Daoy (cell line): ENCODE results near the gene ESR1. TPM values are rescaled to one million over a fixed set of nuclear protein-coding genes. Genes with fewer than 3 reads are reported as not detected.
"Not testable (repeated sequence)": the region's sequence is repeated elsewhere in the genome, so short reads cannot be mapped to it uniquely, and the experiment has no call there.

Source experiments
- DNase-seq: peaks from one replicate; pipeline ENCODE4 v3.0.0-alpha.2; 2015; ENCODE audit warnings: low read depth
- total RNA-seq: library from RNA; depleted of rRNA; stranded (reverse); fragments of >200 nt; shearing (Covaris generic); gene quantifications from 2 replicates; pipeline ENCODE4 v1.2.3, GENCODE V29; 2014

Gene ESR1
- total RNA-seq, 1 experiment from 2014 or later, result not detected

GRCh38 chr6:151894426-151894825 is 86.9 kb downstream of the ESR1 start:
- peak; percentile 2 for DNase-seq

GRCh38 chr6:151899221-151899620 is 91.7 kb downstream of the ESR1 start:
- not testable (repeated sequence) for DNase-seq

GRCh38 chr6:151899796-151900195 is 92.3 kb downstream of the ESR1 start:
- DNase-seq, result not testable (repeated sequence)

GRCh38 chr6:151900256-151900655 is 92.8 kb downstream of the ESR1 start:
- no peak for DNase-seq

GRCh38 chr6:151901009-151901411 is 93.5 kb downstream of the ESR1 start:
- DNase-seq, result peak; percentile 40

- DNase-seq, result no peak
These were observed 97.1 kb downstream of the ESR1 start for GRCh38 chr6:151904631-151905030.

GRCh38 chr6:151905072-151905471 is 97.6 kb downstream of the ESR1 start:
- no peak for DNase-seq

- DNase-seq, result no peak
These were observed 98.4 kb downstream of the ESR1 start for GRCh38 chr6:151905854-151906253.

GRCh38 chr6:151911401-151911800 is 103.9 kb downstream of the ESR1 start:
- DNase-seq, result no peak

- peak; percentile 9 for DNase-seq
These were observed 107.0 kb downstream of the ESR1 start for GRCh38 chr6:151914484-151914883.

GRCh38 chr6:151916075-151916474 is 108.6 kb downstream of the ESR1 start:
- DNase-seq, result no peak

GRCh38 chr6:151916680-151917164 is 109.2 kb downstream of the ESR1 start:
- DNase-seq, result peak; percentile 44

GRCh38 chr6:151917531-151918329 is 110.2 kb downstream of the ESR1 start:
- no peak for DNase-seq

GRCh38 chr6:151940307-151940706 is 132.8 kb downstream of the ESR1 start:
- DNase-seq, result no peak

- no peak for DNase-seq
These were observed 140.7 kb downstream of the ESR1 start for GRCh38 chr6:151948002-151948743.

- peak; percentile 69 for DNase-seq
These were observed 150.8 kb downstream of the ESR1 start for GRCh38 chr6:151958332-151958731.

GRCh38 chr6:151959086-151959485 is 151.6 kb downstream of the ESR1 start:
- DNase-seq, result no peak

- peak; percentile 9 for DNase-seq
These were observed 154.3 kb downstream of the ESR1 start for GRCh38 chr6:151961809-151962208.

GRCh38 chr6:151962246-151962846 is 154.9 kb downstream of the ESR1 start:
- DNase-seq, result peak; percentile 60

- no peak for DNase-seq
These were observed 155.5 kb downstream of the ESR1 start for GRCh38 chr6:151963001-151963400.

GRCh38 chr6:151964412-151964811 is 156.9 kb downstream of the ESR1 start:
- DNase-seq, result not testable (repeated sequence)

- no peak for DNase-seq
These were observed 166.7 kb downstream of the ESR1 start for GRCh38 chr6:151974061-151974617.
